ENCODE results near the gene ACMSD.

GRCh38 chr2:134863446-134863845 is 25.0 kb downstream of the ACMSD start:
- TF ChIP-seq CTCF (IDR thresholded peaks at IDR 0.05) (no peak), POLR2A (IDR thresholded peaks at IDR 0.05) (no peak)

All from testis (tissue), 2 donors.